NCI-H187 (cell line): ENCODE data around the gene RAD52.

Experiments
- DNase-seq, 2 experiments: peaks; one replicate each; lab custom pipeline; 2025; lab: John Stamatoyannopoulos, UW

Gene RAD52

GRCh38 chr12:913919-914698 is 35.4 kb downstream of the RAD52 start:
- DNase-seq = no peak

DNA sequence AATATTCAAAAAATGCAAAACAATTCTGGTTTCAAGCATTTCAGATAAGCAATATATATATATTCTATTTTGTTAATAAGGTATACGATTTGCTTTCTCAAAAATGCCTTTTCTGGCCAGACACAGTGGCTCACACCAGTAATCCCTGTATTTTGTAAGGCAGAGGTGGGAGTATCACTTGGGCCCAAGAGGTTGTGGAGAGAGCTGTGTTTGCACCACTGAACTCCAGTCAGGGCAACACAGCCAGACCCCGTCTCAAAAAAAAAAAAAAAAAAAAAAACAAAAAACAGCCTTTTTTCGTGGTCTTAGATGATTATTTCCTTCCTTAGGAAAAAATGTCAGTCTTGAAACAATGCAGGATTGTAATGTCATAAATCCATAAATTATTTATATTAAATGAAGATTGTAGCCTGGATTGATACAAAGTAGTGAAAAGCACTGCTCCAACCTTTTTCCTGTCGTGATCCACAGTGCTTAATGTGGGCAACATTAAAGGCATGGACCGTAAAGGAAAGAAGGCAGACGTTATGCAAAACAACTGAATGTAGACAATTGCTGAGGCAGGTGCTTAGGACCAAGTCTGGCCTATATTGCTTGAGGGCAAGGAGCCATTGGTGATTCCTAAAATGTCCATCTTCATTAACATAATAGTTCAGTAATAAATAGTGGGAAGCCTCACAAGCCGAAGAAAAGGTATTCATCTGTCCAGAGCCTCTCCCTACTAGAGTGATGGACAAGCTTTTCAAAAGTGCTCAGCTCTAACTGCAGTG is 36.8 kb downstream of the RAD52 start:
- no peak for DNase-seq

GRCh38 chr12:911191-911826 is 38.2 kb downstream of the RAD52 start:
- no peak for DNase-seq

- no peak for DNase-seq
These were observed 39.1 kb downstream of the RAD52 start for GRCh38 chr12:910416-910815.

- DNase-seq = no peak
These were observed 39.6 kb downstream of the RAD52 start for GRCh38 chr12:909861-910260.

- no peak for DNase-seq
These were observed 41.9 kb downstream of the RAD52 start for GRCh38 chr12:907413-908185.

GRCh38 chr12:906062-906585 is 43.4 kb downstream of the RAD52 start:
- DNase-seq = no peak

DNA sequence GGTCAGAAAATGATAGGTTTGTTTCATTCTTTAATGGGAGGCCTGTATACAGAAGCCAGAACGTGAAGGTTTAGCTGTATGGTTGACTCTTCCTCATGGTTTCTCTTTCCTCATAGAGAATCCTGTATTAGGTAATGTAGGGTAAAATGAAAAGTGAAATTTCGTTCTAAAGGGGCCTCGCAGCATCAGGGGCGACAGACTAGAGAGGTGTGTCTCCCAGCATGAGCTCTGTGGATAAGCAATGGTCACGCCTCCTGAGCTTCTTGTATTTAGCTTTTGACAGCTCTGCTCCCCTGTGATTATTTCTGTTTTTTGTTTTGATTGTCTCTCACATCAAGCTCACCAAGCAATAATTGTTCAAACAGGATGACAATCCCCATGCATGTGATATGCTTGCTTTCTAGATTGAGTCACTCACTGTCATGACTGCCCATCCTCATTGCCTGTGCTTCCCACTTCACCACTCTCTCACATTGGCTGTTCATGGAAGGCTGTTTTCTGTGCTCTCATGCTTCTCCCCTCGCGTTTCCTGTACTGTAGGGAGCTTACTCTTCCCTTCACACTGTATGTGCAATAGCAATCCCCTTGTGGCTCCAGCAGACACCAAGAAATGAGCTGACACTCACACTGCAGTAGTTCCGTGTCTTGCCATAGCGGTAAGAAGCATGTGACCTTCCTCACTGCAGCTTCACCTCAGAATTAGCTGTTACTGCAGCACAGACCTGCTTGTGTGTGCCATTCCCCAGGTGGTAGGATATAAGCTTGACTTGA is 44.0 kb downstream of the RAD52 start:
- no peak for DNase-seq

GRCh38 chr12:904010-904414 is 45.5 kb downstream of the RAD52 start:
- no peak for DNase-seq

DNA sequence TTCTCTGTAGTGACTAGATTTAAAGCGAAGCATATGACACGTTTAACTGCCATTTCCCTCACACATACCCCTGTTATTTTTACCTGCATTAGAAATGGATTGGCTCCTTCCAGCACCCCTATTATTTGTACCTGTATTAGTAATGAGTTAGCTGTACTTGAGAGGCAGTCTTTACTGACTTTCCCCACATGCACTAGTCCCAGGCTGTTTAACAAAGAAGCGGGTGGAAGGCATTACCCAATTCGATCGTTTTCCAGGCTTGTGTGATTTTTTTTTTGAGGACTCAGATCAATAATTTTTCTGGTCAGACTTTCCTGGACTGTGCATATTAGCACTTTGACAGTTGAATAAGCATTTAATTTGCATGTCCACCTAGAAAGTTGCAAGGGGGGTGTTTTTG is 46.4 kb downstream of the RAD52 start:
- DNase-seq = no peak

DNA sequence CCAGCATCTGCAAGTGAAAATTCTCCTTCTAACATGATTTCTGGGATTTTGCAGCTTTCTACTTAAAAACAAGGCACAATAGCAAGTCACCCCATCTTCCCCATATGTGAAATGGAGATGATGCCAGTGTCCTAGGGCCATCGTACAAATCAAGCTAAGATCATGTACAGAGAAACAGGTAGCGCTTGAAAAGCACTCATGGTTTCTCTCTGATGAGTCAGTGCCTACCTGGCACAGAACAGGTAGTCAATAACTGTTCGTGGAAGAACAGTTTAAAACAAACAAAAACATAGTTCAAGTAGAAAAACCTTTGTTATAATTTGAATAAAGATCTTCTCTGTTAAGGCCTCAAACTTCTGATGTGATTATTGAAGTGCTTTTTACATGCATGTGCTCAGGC is 46.9 kb downstream of the RAD52 start:
- DNase-seq = no peak

- no peak for DNase-seq
These were observed 52.1 kb downstream of the RAD52 start for GRCh38 chr12:897386-897785.

DNA sequence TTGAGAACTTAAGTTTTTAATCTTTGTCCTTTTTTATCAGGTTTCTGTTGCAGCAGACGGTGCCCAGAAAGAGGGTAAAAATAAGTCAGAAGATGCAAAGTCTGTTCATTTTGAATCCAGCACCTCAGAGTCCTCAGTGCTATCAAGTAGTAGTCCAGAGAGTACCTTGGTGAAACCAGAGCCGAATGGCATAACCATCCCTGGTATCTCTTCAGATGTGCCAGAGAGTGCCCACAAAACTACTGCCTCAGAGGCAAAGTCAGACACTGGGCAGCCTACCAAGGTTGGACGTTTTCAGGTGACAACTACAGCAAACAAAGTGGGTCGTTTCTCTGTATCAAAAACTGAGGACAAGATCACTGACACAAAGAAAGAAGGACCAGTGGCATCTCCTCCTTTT is 53.5 kb downstream of the RAD52 start:
- no peak for DNase-seq

DNA sequence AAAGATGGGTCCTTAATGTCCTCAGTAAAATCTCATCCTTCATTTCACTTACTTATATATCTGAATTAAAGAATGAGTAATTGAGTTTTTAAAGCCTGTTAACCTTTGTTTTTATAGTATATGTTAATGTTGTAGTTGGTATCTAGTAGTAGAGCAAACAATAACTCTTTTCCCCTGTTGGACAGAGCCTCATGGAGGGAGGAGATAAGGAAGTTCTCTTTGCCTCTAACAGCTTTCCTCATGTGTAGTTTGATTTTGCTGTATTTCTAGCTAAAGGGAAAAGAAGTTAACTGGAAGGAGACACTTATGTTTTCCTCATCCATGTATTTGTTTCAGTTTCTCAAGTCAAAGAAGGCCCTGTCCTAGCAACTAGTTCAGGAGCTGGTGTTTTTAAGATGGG is 55.3 kb downstream of the RAD52 start:
- no peak for DNase-seq

GRCh38 chr12:886206-886605 is 63.3 kb downstream of the RAD52 start:
- no peak for DNase-seq

- DNase-seq = no peak
These were observed 63.8 kb downstream of the RAD52 start for GRCh38 chr12:885701-886100.

DNA sequence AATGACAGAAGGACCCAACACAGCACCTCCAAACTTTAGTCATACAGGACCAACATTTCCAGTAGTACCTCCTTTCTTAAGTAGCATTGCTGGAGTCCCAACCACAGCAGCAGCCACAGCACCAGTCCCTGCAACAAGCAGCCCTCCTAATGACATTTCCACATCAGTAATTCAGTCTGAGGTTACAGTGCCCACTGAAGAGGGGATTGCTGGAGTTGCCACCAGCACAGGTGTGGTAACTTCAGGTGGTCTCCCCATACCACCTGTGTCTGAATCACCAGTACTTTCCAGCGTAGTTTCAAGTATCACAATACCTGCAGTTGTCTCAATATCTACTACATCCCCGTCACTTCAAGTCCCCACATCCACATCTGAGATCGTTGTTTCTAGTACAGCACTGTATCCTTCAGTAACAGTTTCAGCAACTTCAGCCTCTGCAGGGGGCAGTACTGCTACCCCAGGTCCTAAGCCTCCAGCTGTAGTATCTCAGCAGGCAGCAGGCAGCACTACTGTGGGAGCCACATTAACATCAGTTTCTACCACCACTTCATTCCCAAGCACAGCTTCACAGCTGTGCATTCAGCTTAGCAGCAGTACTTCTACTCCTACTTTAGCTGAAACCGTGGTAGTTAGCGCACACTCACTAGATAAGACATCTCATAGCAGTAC is 64.6 kb downstream of the RAD52 start:
- no peak for DNase-seq

DNA sequence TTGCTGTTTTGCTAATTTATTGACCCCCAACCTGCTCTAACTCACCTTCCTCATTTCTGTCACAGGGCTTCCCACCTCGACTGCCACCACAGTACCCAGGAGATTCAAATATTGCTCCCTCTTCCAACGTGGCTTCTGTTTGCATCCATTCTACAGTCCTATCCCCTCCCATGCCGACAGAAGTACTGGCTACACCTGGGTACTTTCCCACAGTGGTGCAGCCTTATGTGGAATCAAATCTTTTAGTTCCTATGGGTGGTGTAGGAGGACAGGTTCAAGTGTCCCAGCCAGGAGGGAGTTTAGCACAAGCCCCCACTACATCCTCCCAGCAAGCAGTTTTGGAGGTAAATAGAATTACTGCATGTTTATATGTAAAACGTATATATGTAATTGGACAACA is 68.8 kb downstream of the RAD52 start:
- DNase-seq = no peak

DNA sequence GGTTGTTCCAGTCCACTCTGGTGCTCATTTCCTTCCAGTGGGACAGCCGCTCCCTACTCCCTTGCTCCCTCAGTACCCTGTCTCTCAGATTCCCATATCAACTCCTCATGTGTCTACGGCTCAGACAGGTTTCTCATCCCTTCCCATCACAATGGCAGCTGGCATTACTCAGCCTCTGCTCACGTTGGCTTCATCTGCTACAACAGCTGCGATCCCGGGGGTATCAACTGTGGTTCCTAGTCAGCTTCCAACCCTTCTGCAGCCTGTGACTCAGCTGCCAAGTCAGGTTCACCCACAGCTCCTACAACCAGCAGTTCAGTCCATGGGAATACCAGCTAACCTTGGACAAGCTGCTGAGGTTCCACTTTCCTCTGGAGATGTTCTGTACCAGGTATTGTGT is 69.9 kb downstream of the RAD52 start:
- DNase-seq = no peak

- no peak for DNase-seq
These were observed 75.5 kb downstream of the RAD52 start for GRCh38 chr12:873954-874353.

DNA sequence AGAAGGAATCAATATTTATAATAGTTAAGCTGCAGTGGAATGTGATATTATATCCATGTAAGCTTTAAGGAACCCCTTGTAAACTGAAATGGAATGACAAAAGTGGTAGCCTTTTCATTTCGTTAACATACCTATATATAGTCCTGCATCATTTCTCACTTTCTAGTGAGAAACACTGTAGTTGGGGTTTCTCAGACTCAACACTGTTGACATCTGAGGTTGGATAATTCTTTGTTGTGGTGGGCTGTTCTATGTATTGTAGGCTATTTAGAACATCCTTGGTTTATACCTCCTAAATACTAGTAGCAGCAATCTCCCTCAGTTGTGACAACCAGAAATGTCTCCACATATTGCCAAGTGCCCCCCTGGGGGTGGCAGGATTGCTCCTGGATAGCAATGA is 79.1 kb downstream of the RAD52 start:
- no peak for DNase-seq
